ENCODE results near the gene AGRN.

Gene AGRN

GRCh38 chr1:1058088-1058905, 38.4 kb downstream of the AGRN start:
- Histone ChIP-seq H3K36me3 (ENCODE audit: control insufficient read depth, insufficient read depth, low read length) (no peaks in the 10 kb centered on the region), H3K4me3 (ENCODE audit: low read length) (no peak overlapping the region), H3K27me3 (ENCODE audit: control insufficient read depth, insufficient read depth, low read length) (peaks cover 52% of the 10 kb centered on the region), H3K9ac (ENCODE audit: low read length) (no peak overlapping the region), H3K4me1 (ENCODE audit: control insufficient read depth, insufficient read depth, low read length) (peaks cover 33% of the 10 kb centered on the region), H3K9me3 (ENCODE audit: control insufficient read depth, low read length) (no peaks in the 10 kb centered on the region)

GRCh38 chr1:1058921-1059493, 39.1 kb downstream of the AGRN start:
- H3K4me3 ChIP-seq (ENCODE audit: low read length), result no peak overlapping the region
- no peaks in the 10 kb centered on the region for H3K9me3 ChIP-seq (ENCODE audit: control insufficient read depth, low read length)
- H3K4me1 ChIP-seq (ENCODE audit: control insufficient read depth, insufficient read depth, low read length), result peaks cover 39% of the 10 kb centered on the region
- no peak overlapping the region for H3K9ac ChIP-seq (ENCODE audit: low read length)
- no peaks in the 10 kb centered on the region for H3K36me3 ChIP-seq (ENCODE audit: control insufficient read depth, insufficient read depth, low read length)
- H3K27me3 ChIP-seq (ENCODE audit: control insufficient read depth, insufficient read depth, low read length), result peaks cover 58% of the 10 kb centered on the region

- H3K9me3 ChIP-seq (ENCODE audit: control insufficient read depth, low read length), result no peaks in the 10 kb centered on the region
- H3K4me3 ChIP-seq (ENCODE audit: low read length), result no peak overlapping the region
- no peak overlapping the region for H3K9ac ChIP-seq (ENCODE audit: low read length)
- peaks cover 64% of the 10 kb centered on the region for H3K27me3 ChIP-seq (ENCODE audit: control insufficient read depth, insufficient read depth, low read length)
- H3K36me3 ChIP-seq (ENCODE audit: control insufficient read depth, insufficient read depth, low read length), result no peaks in the 10 kb centered on the region
- peaks cover 45% of the 10 kb centered on the region for H3K4me1 ChIP-seq (ENCODE audit: control insufficient read depth, insufficient read depth, low read length)
These were observed 39.8 kb downstream of the AGRN start for GRCh38 chr1:1059494-1060280.

- Histone ChIP-seq H3K9me3 (ENCODE audit: control insufficient read depth, low read length) (no peaks in the 10 kb centered on the region), H3K4me3 (ENCODE audit: low read length) (no peak overlapping the region), H3K4me1 (ENCODE audit: control insufficient read depth, insufficient read depth, low read length) (peaks cover 45% of the 10 kb centered on the region), H3K9ac (ENCODE audit: low read length) (no peak overlapping the region), H3K27me3 (ENCODE audit: control insufficient read depth, insufficient read depth, low read length) (peaks cover 64% of the 10 kb centered on the region), H3K36me3 (ENCODE audit: control insufficient read depth, insufficient read depth, low read length) (no peaks in the 10 kb centered on the region)
These were observed 40.5 kb downstream of the AGRN start for GRCh38 chr1:1060281-1061000.

GRCh38 chr1:1061682-1062345, 41.9 kb downstream of the AGRN start:
- H3K9me3 ChIP-seq (ENCODE audit: control insufficient read depth, low read length), result no peaks in the 10 kb centered on the region
- H3K4me3 ChIP-seq (ENCODE audit: low read length), result no peak overlapping the region
- peaks cover 64% of the 10 kb centered on the region for H3K27me3 ChIP-seq (ENCODE audit: control insufficient read depth, insufficient read depth, low read length)
- H3K36me3 ChIP-seq (ENCODE audit: control insufficient read depth, insufficient read depth, low read length), result no peaks in the 10 kb centered on the region
- no peak overlapping the region for H3K9ac ChIP-seq (ENCODE audit: low read length)
- peaks cover 45% of the 10 kb centered on the region for H3K4me1 ChIP-seq (ENCODE audit: control insufficient read depth, insufficient read depth, low read length)

GRCh38 chr1:1062348-1063163, 42.6 kb downstream of the AGRN start:
- Histone ChIP-seq H3K9ac (ENCODE audit: low read length) (peak overlapping the region; percentile 12), H3K9me3 (ENCODE audit: control insufficient read depth, low read length) (no peaks in the 10 kb centered on the region), H3K4me1 (ENCODE audit: control insufficient read depth, insufficient read depth, low read length) (peaks cover 45% of the 10 kb centered on the region), H3K36me3 (ENCODE audit: control insufficient read depth, insufficient read depth, low read length) (no peaks in the 10 kb centered on the region), H3K27me3 (ENCODE audit: control insufficient read depth, insufficient read depth, low read length) (peaks cover 64% of the 10 kb centered on the region), H3K4me3 (ENCODE audit: low read length) (no peak overlapping the region)

GRCh38 chr1:1063261-1063944, 43.5 kb downstream of the AGRN start:
- Histone ChIP-seq H3K4me1 (ENCODE audit: control insufficient read depth, insufficient read depth, low read length) (peaks cover 46% of the 10 kb centered on the region), H3K9ac (ENCODE audit: low read length) (no peak overlapping the region), H3K9me3 (ENCODE audit: control insufficient read depth, low read length) (no peaks in the 10 kb centered on the region), H3K27me3 (ENCODE audit: control insufficient read depth, insufficient read depth, low read length) (peaks cover 65% of the 10 kb centered on the region), H3K36me3 (ENCODE audit: control insufficient read depth, insufficient read depth, low read length) (no peaks in the 10 kb centered on the region), H3K4me3 (ENCODE audit: low read length) (no peak overlapping the region)

- Histone ChIP-seq H3K4me1 (ENCODE audit: control insufficient read depth, insufficient read depth, low read length) (peaks cover 40% of the 10 kb centered on the region), H3K36me3 (ENCODE audit: control insufficient read depth, insufficient read depth, low read length) (no peaks in the 10 kb centered on the region), H3K9ac (ENCODE audit: low read length) (no peak overlapping the region), H3K9me3 (ENCODE audit: control insufficient read depth, low read length) (no peaks in the 10 kb centered on the region), H3K4me3 (ENCODE audit: low read length) (no peak overlapping the region), H3K27me3 (ENCODE audit: control insufficient read depth, insufficient read depth, low read length) (peaks cover 58% of the 10 kb centered on the region)
These were observed 44.3 kb downstream of the AGRN start for GRCh38 chr1:1063945-1064831.

- H3K4me3 ChIP-seq (ENCODE audit: low read length), result no peak overlapping the region
- H3K27me3 ChIP-seq (ENCODE audit: control insufficient read depth, insufficient read depth, low read length), result peaks cover 54% of the 10 kb centered on the region
- peaks cover 44% of the 10 kb centered on the region for H3K4me1 ChIP-seq (ENCODE audit: control insufficient read depth, insufficient read depth, low read length)
- no peaks in the 10 kb centered on the region for H3K9me3 ChIP-seq (ENCODE audit: control insufficient read depth, low read length)
- H3K9ac ChIP-seq (ENCODE audit: low read length), result no peak overlapping the region
- H3K36me3 ChIP-seq (ENCODE audit: control insufficient read depth, insufficient read depth, low read length), result no peaks in the 10 kb centered on the region
These were observed 45.5 kb downstream of the AGRN start for GRCh38 chr1:1065265-1065939.

Data from mucosa of stomach (tissue), 1 donor.